KMS-11 (cell line): ENCODE measurements around the gene FBXO31.

Experiments
- H2AFZ ChIP-seq: fragments of 200-600 bp; sonication (generic); 2 replicates; pipeline ENCODE4 v1.6.1; 2016; ENCODE audit warnings: antibody characterized with exemption, mixed run types, low read depth
- H3K27ac ChIP-seq: fragments of 200-600 bp; sonication (generic); 2 replicates; pipeline ENCODE4 v1.6.1; 2016; ENCODE audit warnings: mild to moderate bottlenecking, mixed run types
- H3K27me3 ChIP-seq: fragments of 200-600 bp; sonication (generic); 2 replicates; pipeline ENCODE4 v1.6.1; 2017; ENCODE audit warnings: mild to moderate bottlenecking, low read depth, mixed run types, moderate library complexity; ENCODE audit not compliant: insufficient read depth
- H3K36me3 ChIP-seq: fragments of 200-600 bp; sonication (generic); 2 replicates; pipeline ENCODE4 v1.6.1; 2017; ENCODE audit warnings: mild to moderate bottlenecking, mixed run types; ENCODE audit not compliant: insufficient read depth
- H3K4me1 ChIP-seq: fragments of 200-600 bp; sonication (generic); 2 replicates; pipeline ENCODE4 v1.6.1; 2016; ENCODE audit warnings: mild to moderate bottlenecking, low read depth, mixed run types; ENCODE audit not compliant: poor library complexity, severe bottlenecking
- H3K4me2 ChIP-seq: fragments of 200-600 bp; sonication (generic); 2 replicates; pipeline ENCODE4 v1.7.0; 2016; ENCODE audit warnings: mild to moderate bottlenecking, mixed run types
- H3K4me3 ChIP-seq: fragments of 200-600 bp; sonication (generic); IDR thresholded peaks from 2 replicates; pipeline ENCODE4 v1.6.1; 2017; ENCODE audit warnings: low read depth, low read length, mixed read lengths; ENCODE audit not compliant: insufficient read depth
- H3K79me2 ChIP-seq: fragments of 200-600 bp; sonication (generic); 2 replicates; pipeline ENCODE4 v1.6.1; 2016; ENCODE audit warnings: low read depth, mixed run types; ENCODE audit not compliant: insufficient read depth
- H3K9ac ChIP-seq: fragments of 200-600 bp; sonication (generic); 2 replicates; pipeline ENCODE4 v1.6.1; 2016; ENCODE audit warnings: mild to moderate bottlenecking, mixed run types
- H4K20me1 ChIP-seq: fragments of 200-600 bp; sonication (generic); 2 replicates; pipeline ENCODE4 v1.6.1; 2016; ENCODE audit warnings: mild to moderate bottlenecking, mixed run types; ENCODE audit not compliant: insufficient read depth
- TF ChIP-seq, protein P1 (sequence below): fragments of 200-600 bp; sonication (generic); conservative IDR thresholded peaks from 2 replicates; pipeline ENCODE4 v1.6.1; 2017; ENCODE audit warnings: low read depth, mild to moderate bottlenecking, antibody characterized with exemption, low read length, moderate library complexity, mixed read lengths

FBXO31 gene

GRCh38 chr16:87410530-87410929 lies 27.0 kb upstream of the FBXO31 start:
- no peaks in the 10 kb centered on the region for H3K36me3 ChIP-seq
- TF ChIP-seq, protein P1, sequence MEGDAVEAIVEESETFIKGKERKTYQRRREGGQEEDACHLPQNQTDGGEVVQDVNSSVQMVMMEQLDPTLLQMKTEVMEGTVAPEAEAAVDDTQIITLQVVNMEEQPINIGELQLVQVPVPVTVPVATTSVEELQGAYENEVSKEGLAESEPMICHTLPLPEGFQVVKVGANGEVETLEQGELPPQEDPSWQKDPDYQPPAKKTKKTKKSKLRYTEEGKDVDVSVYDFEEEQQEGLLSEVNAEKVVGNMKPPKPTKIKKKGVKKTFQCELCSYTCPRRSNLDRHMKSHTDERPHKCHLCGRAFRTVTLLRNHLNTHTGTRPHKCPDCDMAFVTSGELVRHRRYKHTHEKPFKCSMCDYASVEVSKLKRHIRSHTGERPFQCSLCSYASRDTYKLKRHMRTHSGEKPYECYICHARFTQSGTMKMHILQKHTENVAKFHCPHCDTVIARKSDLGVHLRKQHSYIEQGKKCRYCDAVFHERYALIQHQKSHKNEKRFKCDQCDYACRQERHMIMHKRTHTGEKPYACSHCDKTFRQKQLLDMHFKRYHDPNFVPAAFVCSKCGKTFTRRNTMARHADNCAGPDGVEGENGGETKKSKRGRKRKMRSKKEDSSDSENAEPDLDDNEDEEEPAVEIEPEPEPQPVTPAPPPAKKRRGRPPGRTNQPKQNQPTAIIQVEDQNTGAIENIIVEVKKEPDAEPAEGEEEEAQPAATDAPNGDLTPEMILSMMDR, result no peak

GRCh38 chr16:87409781-87410180 lies 26.2 kb upstream of the FBXO31 start:
- H3K4me3 ChIP-seq, result no peak overlapping the region
- H3K9ac ChIP-seq, result no peak overlapping the region
- TF ChIP-seq, protein P1, result no peak
- H2AFZ ChIP-seq, result no peak overlapping the region
- no peaks in the 10 kb centered on the region for H3K4me1 ChIP-seq
- H3K4me2 ChIP-seq, result no peak overlapping the region
- H3K27me3 ChIP-seq, result no peaks in the 10 kb centered on the region
- H3K27ac ChIP-seq, result no peak overlapping the region
- H3K79me2 ChIP-seq, result no peaks in the 10 kb centered on the region
- H3K36me3 ChIP-seq, result no peaks in the 10 kb centered on the region
- no peaks in the 10 kb centered on the region for H4K20me1 ChIP-seq

More at GRCh38 chr16:87410530-87410929, 27.0 kb upstream of the FBXO31 start:
- Histone ChIP-seq H2AFZ (no peak overlapping the region), H3K79me2 (no peaks in the 10 kb centered on the region), H3K4me3 (no peak overlapping the region), H3K4me1 (no peaks in the 10 kb centered on the region), H3K9ac (no peak overlapping the region), H3K27ac (no peak overlapping the region), H3K27me3 (no peaks in the 10 kb centered on the region), H4K20me1 (no peaks in the 10 kb centered on the region), H3K4me2 (no peak overlapping the region)

- Histone ChIP-seq H3K4me1 (no peaks in the 10 kb centered on the region), H4K20me1 (no peaks in the 10 kb centered on the region), H3K27ac (no peak overlapping the region), H3K79me2 (no peaks in the 10 kb centered on the region), H3K4me2 (no peak overlapping the region), H2AFZ (no peak overlapping the region), H3K36me3 (no peaks in the 10 kb centered on the region), H3K4me3 (no peak overlapping the region), H3K9ac (no peak overlapping the region), H3K27me3 (no peaks in the 10 kb centered on the region)
- TF ChIP-seq, protein P1, result no peak
Observed at GRCh38 chr16:87409153-87409552, 25.6 kb upstream of the FBXO31 start.

GRCh38 chr16:87407511-87408112 lies 24.0 kb upstream of the FBXO31 start:
- no peaks in the 10 kb centered on the region for H4K20me1 ChIP-seq
- no peaks in the 10 kb centered on the region for H3K79me2 ChIP-seq
- no peak overlapping the region for H3K4me2 ChIP-seq
- H2AFZ ChIP-seq, result no peak overlapping the region
- no peaks in the 10 kb centered on the region for H3K27me3 ChIP-seq
- no peaks in the 10 kb centered on the region for H3K4me1 ChIP-seq
- H3K27ac ChIP-seq, result no peak overlapping the region
- TF ChIP-seq, protein P1, result no peak
- no peak overlapping the region for H3K4me3 ChIP-seq
- no peak overlapping the region for H3K9ac ChIP-seq
- H3K36me3 ChIP-seq, result peaks cover 4% of the 10 kb centered on the region; the same call in 1 of the 2 replicates
